ENCODE data around the gene TREH.

The TREH gene

DNA sequence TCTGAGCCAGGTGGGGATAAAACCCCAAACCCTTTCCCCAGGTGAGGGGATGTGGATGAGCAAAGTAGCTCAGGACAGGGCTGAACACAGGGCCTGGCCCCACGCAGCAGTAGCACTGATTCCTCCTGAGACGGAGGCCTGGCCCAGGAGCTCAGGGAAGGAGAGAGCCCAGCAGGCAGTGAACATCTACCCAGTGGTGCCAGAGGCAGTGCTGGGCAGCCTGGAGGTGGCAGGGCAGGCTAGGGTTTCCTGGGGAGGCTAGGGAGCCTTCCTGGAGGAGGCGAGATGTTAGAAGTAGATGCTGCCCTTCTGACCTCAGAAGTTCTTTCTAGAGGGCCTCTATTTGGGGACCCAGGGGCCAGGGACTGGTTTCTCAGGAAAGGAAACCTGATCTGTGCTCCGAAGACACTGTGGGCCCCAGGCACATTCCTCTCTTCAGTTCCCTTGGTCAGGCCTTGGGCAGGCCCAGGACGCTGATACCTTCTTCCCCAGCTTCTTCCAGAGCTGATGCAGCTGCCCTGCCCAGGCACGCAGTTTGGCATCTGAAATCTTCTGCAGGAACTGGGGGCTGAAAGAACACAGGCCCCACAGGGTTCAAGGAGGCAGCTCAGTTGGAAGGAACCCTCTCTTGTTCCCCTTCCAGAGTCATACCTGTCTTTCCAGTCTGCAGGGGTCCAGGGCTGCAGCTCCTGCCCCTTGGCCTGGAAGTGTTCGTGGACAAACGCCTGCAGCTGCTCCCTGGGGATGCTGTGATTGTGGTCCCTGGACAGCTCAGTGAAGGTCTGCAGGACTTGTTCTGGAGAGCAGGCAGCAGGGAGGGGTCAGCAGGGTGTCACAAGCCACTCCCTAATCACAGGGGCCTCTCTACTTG is 16.8 kb downstream of the TREH start:
- no peak for DNase-seq

- DNase-seq = no peak
Observed at GRCh38 chr11:118661425-118662301, 17.8 kb downstream of the TREH start.

GRCh38 chr11:118660681-118661424 is 18.6 kb downstream of the TREH start:
- DNase-seq = no peak

DNA sequence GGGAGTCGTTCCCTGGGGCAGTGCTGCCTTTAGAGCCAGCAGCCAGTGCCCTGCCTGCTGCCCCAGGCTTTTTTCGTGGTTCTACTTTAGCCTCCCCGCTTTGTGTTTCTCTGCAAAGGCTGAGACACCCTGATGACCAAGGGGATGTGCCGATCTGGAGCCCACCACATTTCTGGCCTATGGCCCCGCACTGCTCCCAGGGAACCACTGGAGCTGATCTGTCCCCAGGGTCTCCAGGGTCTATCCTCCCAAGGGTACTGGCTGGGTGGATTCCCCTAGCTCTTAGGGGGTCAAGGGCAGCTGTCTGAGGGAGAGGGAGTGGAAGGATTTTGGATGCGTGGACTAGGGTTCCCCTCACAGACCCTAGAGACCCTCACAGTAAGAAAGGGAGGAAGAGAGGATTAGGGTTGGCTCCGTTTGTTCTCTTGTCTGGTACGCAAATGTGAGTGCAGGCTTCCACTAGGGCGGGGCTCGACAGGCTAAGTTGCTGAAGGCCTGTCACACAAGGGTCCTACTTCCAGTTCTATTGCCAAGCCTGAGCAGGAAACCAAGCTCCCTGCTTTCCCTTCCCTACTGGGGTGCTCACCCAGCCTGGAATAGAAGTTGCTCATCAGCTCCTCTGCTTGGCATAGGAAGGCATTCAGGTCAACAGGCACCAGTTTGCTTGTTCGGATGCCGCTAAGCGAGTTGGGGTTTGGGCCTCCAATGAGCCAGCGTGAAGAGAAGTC is 19.3 kb downstream of the TREH start:
- no peak for DNase-seq

GRCh38 chr11:118659314-118659952 is 20.0 kb downstream of the TREH start:
- peak; percentile 71 to 80 for DNase-seq

GRCh38 chr11:118658429-118659313 is 20.8 kb downstream of the TREH start:
- no peak for DNase-seq

GRCh38 chr11:118657709-118658428 is 21.6 kb downstream of the TREH start:
- no peak for DNase-seq

- no peak for DNase-seq
Observed at GRCh38 chr11:118657238-118657637, 22.2 kb downstream of the TREH start.

- DNase-seq = no peak
Observed at GRCh38 chr11:118656563-118657165, 22.8 kb downstream of the TREH start.

DNA sequence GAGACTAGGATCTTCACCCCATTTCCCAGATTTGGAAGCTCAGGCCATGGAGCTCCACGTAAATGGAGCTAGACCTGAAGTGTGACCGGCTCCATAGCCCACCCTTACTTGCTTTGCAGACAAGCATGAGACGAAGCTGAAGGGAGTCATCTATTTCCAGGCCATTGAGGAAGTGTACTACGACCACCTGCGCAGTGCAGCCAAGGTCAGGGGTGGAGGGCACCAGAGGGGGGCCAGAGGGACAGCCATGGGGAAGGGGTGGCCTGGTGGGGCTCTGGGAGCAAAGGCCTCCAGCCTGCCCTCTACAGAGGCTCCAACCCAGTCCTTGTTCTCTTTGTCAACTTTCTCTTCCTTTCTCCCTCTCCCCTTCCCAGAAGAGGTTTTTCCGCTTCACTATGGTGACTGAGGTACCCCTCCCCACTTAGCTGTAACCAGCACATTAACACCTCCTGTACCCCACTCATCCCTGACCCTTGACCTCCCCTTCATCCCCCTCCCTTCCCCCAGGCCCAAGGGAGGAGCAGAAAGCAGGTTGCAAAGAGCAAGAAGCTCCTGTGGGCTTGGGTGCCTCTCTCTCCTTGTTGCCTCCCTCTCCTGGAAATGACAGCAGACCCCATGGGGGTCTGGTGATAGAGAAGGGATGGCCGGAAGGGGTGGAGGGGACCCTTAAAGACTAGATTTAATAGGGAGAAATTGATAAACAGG is 23.8 kb downstream of the TREH start:
- no peak for DNase-seq

DNA sequence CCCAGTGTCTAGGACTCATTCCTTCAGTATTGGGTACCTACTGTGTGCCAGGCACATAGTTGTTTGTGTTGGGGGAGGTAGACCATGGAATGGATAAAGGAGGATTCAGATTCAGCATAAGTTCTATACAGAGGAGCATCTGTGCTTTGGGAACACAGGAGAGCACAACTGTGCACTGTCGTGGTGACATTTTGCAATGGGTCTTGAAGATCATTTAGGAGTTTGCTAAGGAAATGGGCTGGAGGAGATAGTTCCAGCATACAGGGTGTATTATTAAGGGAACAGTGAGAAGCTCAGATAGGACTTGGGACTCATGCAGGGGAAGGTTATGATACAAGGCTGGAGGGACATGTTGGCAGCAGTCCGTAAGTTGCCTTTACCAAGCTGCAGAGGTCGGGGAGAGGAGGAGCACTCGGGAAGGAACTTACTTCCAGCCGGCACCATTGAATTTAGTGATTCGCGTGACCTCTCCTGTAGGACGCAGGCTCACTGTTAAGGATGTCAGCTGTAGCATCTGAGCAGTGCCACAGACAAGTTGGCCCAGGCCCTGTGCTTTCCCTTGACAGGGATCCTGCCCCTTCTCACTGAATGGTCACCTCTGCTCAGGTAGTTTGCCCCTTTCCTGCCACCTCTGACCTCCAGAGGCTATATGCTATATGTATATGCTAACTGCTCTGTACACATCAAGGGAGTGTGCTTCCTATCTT is 25.6 kb downstream of the TREH start:
- DNase-seq = no peak

DNA sequence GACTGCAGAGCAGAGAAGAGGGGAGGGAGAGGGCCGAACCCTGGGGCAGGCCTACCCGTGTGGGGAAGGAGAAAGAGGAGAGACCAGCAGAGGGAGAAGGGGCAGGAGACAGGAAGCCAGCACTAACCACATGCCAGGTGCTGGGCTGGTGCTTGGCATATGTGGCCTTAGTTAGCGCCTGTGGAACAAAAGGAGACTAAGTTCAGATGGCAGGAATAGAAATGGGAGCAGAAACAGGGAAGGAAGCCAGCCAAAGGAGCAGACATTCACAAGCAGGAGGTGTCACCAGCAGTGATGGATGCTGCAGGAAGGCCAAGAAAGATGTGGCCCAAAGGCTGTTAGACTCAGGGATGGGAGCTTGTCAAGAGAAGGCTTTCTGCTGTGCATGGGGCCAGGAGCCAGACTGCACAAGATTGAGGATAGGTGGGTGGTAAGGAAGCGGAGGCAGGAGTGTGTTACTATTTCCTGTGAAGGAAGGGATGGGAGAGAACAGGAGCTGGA is 26.7 kb downstream of the TREH start:
- no peak for DNase-seq

DNA sequence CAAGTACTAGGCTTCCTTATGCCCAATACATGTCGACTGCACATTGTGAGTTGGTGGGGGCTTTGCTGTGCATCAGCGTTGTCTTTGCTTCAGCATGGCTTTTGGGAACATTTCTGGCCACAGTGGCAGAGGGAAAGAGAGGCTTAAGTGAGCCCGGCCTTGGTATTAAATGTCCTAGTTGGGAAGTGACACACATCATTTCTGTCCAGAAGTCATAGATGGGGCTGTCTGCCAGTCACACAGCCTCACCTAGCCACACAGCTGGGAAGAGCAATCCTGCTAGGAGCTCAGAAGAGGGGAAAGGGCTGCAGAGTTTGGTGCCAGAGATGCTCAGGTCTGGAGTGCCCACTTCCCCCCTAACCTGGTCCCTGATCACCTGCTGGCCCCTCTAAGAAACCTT is 27.6 kb downstream of the TREH start:
- DNase-seq = no peak

- DNase-seq = no peak
Observed at GRCh38 chr11:118650366-118650765, 29.1 kb downstream of the TREH start.

- no peak for DNase-seq
Observed at GRCh38 chr11:118649941-118650340, 29.5 kb downstream of the TREH start.

- DNase-seq = no peak
Observed at GRCh38 chr11:118648291-118648690, 31.2 kb downstream of the TREH start.

DNA sequence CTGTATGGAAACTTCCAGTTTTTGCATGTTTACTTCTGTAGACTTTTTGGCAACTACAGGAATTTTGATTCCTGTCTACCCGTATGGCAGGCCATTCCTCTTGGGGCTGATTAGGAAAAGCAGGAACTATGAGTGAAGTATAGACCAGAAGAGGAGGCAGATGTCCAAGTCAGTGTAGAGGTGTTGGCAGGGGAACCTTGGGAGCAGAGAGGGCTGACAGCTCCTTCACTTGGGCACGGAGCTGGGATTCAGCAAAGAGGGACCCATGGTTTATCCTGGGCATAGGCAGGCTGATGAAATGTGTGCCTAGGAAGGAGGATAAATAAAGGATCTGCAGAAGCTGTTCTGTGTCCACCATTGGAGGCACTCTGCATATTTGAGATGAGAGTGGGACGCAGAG is 33.1 kb downstream of the TREH start:
- DNase-seq = no peak

DNA sequence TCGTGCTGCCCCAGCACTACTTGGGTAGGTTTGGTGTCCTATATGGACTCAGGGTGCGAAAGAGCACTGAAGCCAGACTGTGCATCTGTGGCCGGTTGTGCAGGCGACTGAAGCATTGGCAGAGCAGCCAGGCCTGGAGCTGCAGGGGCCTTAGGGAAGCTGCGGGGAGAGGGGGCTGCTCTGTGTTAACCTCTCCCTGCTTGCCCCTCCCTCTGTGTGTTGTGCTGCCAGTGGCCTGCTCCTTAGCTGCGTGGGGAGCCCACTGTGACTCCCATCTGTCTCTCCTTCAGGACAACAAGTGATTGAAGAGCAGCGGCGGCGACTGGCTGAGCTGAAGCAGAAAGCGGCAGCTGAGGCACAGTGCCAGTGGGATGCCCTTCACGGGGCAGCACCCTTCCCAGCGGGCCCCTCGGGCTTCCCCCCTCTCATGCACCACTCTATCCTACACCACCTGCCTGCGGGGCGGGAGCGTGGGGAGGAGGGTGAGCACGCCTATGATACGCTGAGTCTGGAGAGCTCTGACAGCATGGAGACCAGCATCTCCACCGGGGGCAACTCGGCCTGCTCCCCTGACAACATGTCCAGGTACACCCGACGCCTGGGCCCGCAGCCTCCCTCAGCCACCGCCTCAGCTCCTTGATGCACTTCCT is 34.3 kb downstream of the TREH start:
- DNase-seq = no peak
